GM19467 (cell line): ENCODE data around the gene DCHS1.

Experiments
- ATAC-seq: cut with Tn5 transposase; IDR thresholded peaks from one replicate; pipeline ENCODE4 v1.9.1; 2021; ENCODE audit warnings: mild to moderate bottlenecking, moderate library complexity; ENCODE audit not compliant: unreplicated experiment

The DCHS1 gene

DNA sequence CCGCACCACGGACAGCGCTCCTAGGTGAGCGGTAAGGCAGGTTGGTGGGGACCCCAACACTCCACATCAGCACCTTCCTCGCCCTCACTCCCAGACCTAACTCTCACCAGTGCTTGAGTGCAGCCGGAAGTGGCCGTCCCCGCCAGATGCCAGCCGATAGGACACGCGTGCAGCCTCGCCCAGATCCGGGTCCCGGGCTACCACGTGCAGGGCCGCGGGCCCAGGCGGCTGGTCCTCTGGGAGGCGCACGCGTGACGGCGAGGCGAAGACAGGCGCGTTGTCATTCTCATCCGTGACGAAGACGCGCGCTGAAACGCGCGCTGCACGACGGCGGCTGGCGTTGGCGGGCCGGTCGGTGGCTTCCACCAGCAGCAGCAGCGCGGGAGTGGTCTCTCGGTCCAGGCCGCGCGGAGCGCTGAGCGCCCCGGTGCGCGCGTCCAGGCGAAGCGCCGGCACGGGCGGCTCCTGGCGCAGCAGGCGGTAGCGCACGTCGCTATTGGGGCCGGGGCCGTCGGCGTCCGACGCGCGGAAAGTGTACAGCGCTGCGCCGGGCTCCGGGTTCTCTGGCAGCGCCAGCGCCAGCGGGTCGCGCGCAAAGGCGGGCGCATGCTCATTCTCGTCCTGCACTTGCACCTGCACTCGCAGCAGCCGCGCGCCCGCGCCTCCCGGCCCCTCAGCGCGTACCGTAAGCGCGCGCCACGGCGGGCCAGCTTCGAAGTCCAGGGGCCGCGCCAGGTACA, 25.5 kb downstream of the DCHS1 start:
- ATAC-seq: no peak

GRCh38 chr11:6629573-6629891, 26.1 kb downstream of the DCHS1 start:
- ATAC-seq: no peak

- ATAC-seq: no peak
Observed at GRCh38 chr11:6628526-6628925, 27.1 kb downstream of the DCHS1 start.

DNA sequence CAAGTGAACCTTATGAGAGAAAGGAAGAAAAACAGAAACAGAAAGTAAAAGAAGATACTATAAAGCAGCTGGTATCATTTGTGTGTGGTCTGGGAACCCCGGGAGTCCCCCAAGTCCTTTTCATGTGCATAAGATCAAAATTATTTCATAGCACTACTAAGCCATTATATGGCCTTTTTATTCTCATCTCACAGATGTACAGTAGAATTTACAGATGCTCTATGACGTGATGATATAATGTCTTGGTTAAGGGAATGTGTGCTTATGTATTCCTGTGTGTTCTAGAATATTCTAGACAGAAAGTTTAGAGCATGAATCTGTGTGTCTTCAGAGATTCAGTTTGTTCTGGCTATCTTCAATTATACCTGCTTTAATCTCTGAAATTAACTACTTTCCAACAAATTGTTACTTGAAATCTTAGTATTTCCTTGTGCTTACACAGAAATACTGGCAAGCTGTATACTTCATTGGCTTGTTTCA, 27.8 kb downstream of the DCHS1 start:
- no peak for ATAC-seq

DNA sequence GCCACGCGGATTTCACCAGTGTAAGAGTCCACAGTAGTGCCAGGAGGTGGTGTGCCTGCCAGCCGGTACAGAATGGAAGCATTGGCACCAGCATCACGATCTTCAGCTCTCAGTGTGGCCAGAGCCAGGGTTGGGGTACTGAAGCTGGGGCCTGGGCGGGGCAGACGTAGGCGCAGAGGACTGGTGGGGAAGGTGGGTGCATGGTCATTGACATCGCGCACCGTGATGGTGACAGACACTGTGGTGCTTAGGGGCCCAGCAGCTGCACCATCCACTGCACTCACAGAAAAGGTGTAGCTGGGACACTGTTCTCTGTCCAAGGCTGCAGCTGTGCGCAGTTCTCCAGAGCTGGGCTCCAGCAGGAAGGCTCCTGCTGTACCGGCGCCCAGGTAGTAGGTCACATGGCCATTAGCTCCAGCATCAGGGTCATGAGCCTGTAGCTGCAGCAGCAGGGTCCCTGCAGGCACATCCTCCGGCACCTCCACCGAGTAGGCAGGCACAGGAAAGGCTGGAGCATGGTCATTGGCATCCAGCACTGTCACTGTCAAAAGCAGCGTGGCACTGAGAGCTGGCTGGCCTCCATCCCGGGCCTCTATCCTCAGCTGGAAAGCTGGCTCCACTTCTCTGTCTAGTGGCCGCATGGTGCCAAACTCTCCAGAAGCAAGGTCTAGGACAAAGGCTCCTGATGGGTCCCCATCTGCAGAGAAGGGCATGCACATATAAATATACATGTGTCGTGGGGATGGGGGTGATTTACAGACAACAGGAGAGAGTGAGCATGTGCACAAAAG, 28.4 kb downstream of the DCHS1 start:
- no peak for ATAC-seq

- no peak for ATAC-seq
Observed at GRCh38 chr11:6625832-6626420, 29.7 kb downstream of the DCHS1 start.

- no peak for ATAC-seq
Observed at GRCh38 chr11:6625156-6625831, 30.3 kb downstream of the DCHS1 start.

DNA sequence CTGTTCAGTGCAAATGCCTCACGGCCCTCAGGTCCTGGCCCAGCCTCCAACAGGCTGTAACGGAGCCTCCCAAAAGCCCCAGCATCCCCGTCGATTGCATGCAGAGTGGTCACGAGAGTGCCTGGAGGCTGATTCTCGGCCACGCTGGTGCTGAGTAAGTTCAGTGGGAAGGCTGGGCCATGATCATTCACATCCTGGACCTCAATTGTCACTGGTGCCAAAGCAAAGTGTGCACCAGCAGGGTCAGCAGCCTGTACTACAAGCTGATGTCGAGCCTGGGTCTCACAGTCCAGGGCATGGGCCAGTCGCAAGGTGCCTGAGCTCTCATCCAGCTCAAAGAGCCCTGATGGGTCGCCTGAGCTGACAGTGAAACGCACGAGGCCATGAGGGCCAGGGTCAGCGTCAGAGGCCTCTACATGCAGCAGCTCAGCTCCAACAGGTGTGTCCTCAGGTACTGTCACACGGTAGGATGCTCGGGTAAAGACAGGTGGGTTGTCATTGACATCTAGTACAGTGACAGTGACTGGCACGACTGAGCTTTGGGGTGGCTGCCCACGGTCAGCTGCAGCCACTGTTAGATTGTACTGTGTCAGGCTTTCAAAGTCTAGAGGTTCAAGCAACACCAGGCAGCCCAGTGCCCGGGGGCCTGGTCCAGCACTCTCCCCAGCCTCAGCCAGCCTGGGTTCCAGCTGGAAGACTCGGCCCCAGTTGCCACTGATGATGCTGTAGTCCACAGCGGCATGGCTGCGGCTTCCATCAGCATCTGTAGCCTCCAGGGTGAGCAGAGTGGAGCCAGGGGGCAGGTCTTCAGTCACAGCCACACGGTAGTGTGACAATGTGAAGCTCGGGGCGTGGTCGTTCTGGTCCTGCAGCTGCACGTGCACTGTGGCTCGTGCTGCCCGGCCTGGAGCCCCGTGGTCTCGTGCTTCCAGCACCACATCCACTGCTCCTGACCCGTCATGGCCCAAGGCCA, 31.9 kb downstream of the DCHS1 start:
- no peak for ATAC-seq

- ATAC-seq: no peak
Observed at GRCh38 chr11:6622261-6623171, 33.1 kb downstream of the DCHS1 start.

DNA sequence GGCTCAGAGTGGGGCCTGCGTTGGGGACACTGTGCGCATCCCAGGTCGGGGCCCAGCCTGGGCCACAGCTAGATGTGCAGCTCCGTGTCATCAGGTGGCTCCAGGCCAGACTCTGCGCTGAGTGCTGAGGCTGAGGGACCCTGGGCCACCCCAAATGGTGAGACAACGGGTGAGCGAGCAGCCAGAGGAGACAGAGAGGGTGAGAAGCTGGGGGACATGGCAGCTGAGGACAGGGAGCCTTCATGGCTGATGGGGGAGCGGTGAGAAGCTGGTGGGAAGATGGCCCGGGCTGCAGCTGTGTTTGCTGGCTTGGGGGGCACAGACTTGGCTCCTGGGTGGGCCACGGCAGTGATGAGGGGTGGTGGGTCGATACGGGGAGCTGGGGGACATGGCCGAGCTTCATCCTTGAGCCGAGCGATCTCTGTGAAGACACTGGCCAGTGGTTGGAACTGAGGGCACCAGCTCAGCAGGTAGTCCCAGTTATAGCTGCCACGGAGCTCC, 33.8 kb downstream of the DCHS1 start:
- no peak for ATAC-seq

GRCh38 chr11:6620636-6621035, 35.0 kb downstream of the DCHS1 start:
- no peak for ATAC-seq

DNA sequence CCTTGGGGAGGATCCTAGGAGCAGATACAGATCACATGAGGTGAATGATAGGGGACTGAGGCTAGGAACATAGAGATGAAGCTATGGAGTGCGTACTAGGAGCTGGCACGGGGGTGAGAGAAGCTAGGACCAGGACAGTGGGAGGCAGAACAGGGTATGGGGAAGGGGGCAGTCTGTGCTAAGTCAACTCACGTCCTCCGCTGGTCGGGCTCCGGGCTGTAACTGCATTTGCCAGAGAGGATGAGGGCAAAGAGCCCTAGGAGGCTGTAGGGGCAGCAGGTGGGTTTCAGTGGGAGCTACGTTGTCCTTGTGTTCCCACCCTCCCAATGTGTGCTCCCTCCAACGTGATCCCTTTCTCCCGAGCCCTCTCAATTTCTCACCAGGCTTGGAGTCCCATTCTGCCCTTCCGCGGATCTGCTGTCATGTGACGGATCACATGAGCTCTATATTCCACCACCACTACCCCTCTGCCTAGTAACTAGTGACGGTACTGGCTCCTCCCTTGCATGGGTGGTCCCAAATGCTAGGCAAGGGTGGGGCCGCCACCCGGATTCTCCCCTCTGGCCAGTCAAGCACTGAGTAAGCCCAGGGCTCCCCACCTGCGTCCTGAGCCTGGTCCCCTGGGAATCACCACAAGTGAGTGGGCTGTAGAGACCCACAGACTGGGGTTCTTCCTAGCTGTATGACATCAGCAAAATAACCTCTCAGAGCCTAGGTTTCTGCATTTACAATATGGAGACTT, 36.4 kb downstream of the DCHS1 start, which contains the start of gene TPP1:
Gene TPP1 (minus strand): TSS at position 419 of the 742 bp plus-strand sequence. CDS start 22 bp downstream, at position 397.
- ATAC-seq: peak; percentile 98

GRCh38 chr11:6618117-6619003, 37.2 kb downstream of the DCHS1 start:
- ATAC-seq: no peak

GRCh38 chr11:6617315-6617781, 38.3 kb downstream of the DCHS1 start:
- no peak for ATAC-seq

DNA sequence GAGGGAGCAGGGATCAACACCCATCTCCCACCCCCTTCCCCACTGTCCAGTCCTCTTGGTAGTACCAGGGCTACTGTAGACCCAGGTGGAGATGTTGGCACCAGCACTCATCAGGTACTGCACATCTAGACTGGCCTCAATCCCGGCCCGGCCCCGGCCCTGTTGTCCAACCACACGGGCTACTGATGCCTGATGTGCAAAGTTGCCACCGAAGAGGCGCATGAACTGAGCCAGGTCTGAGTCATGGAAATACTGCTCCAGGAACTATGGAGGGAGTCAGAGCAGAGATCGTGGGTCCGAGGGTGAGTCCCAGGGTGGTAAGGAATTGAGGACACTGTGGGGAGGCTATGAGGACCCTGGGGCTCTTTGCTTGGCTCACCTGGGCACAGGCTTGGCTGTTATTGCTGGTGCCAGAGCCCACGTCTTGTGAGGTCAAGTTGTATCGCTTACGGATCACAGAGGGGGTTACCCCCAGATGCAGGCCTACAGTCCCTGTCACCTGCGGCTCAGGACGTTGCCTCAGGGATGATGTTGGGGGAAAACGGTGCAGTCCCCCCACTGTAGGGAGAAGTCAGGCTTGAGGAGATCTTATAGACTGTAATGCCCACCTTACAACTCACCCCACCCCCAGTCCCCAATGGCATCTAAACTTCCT, 38.9 kb downstream of the DCHS1 start:
- no peak for ATAC-seq

- ATAC-seq: no peak
Observed at GRCh38 chr11:6615882-6616585, 39.6 kb downstream of the DCHS1 start.
